ENCODE results near the gene RHOT2. TPM values are rescaled to one million over a fixed set of nuclear protein-coding genes. Genes with fewer than 3 reads are reported as not detected.

RHOT2 gene
- total and polyA plus RNA-seq, 2 of the 8 experiments (the other 6 are each of a cell fraction or from before 2014, with no cell fraction given), result 149 to 194 TPM

DNA sequence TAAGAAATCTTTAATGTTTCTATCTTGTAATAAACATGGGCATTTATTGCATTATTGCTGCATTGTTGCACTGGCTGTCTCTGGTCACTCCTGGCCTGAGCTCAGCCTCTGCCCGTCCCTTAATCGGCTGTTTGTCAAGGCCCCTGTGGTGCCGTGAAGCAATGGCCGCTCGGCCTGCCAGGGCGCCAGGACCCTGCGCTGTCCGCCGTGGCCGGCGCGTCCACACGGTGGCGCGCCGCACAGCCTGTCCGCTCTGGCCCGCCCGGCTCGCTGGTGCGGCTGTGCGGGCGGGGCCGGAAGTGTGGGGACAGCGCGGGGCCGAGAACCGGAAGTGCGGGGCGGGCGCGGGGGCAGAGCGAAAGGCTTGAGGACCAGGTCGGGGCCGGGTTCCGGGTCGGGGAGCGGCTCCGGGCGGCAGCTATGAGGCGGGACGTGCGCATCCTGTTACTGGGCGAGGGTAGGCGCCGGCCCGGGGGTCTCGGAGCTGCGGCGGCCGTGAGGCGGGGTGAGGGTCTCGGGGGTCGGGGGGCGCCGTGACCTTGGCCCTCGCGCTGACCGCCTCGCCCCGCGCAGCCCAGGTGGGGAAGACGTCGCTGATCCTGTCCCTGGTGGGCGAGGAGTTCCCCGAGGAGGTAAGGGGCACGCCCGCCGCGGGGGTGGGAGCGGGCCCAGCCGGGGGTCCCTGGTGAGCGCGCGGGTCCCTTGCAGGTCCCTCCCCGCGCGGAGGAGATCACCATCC lies at the start of gene RHOT2 (continued):
- TF ChIP-seq CTCF (IDR thresholded peaks at IDR 0.05; ENCODE audit: control extremely low read depth in 1 of 3, insufficient read depth in 1 of 3, low read depth in 1 of 3, low read length in 3 of 3), result peak in 2 of 3 experiments; percentile 85 to 99; a peak in 3 of 4 replicates
- no peak; the same call in 1 of the 2 replicates for TF ChIP-seq POLR2AphosphoS5 (IDR thresholded peaks at IDR 0.05; ENCODE audit: low read depth, low read length)
- no peak for TF ChIP-seq RBBP5 (IDR thresholded peaks at IDR 0.05; ENCODE audit: borderline replicate concordance, low read depth, low read length)
- no peak for TF ChIP-seq BRCA1 (IDR thresholded peaks at IDR 0.05; ENCODE audit: low read depth, low read length)
- no peak; the same call in 1 of the 2 replicates for TF ChIP-seq E2F6 (IDR thresholded peaks at IDR 0.05)
- peak; percentile 51 for TF ChIP-seq ASH2L (IDR thresholded peaks at IDR 0.05; ENCODE audit: low read length)
- TF ChIP-seq RAD21 (IDR thresholded peaks at IDR 0.05 in 1 of 2, conservative IDR thresholded peaks at IDR 0.05 in 1 of 2; ENCODE audit: low read depth in 2 of 2, low read length in 2 of 2), result peak; percentile 34 to 65; a peak in 3 of 4 replicates
- TF ChIP-seq PHF8 (conservative IDR thresholded peaks at IDR 0.05; ENCODE audit: low read depth, low read length), result peak; percentile 77
- peak; percentile 66 for TF ChIP-seq CREB1 (IDR thresholded peaks at IDR 0.05)
- TF ChIP-seq TAF7 (optimal IDR thresholded peaks at IDR 0.05; ENCODE audit: borderline replicate concordance, low read depth, low read length), result peak; percentile 80
- TF ChIP-seq SP1 (IDR thresholded peaks at IDR 0.05; ENCODE audit: low read depth, low read length), result peak; percentile 48; the same call in 1 of the 2 replicates
- no peak for TF ChIP-seq NRF1 (IDR thresholded peaks at IDR 0.05; ENCODE audit: low read depth, low read length)
- peak; percentile 35 for TF ChIP-seq NANOG (IDR thresholded peaks at IDR 0.05; ENCODE audit: insufficient read depth, low read depth, low read length, poor library complexity, severe bottlenecking)
- no peak for TF ChIP-seq BACH1 (IDR thresholded peaks at IDR 0.05; ENCODE audit: low read length)
- TF ChIP-seq RNF2 (IDR thresholded peaks at IDR 0.05; ENCODE audit: borderline replicate concordance, low read depth, low read length, missing control alignments, poor library complexity, severe bottlenecking), result no peak
- TF ChIP-seq ATF2 (IDR thresholded peaks at IDR 0.05; ENCODE audit: low read length), result 0 out of 2 replicates have a peak, but pooled peaks have one; percentile 30
- TF ChIP-seq GTF2F1 (IDR thresholded peaks at IDR 0.05; ENCODE audit: borderline replicate concordance, low read depth, low read length), result no peak
- TF ChIP-seq JUND (IDR thresholded peaks at IDR 0.05; ENCODE audit: low read length), result no peak

Measured in H1 (cell line).